Measurements from ENCODE around the gene GNAS.

Gene GNAS

DNA sequence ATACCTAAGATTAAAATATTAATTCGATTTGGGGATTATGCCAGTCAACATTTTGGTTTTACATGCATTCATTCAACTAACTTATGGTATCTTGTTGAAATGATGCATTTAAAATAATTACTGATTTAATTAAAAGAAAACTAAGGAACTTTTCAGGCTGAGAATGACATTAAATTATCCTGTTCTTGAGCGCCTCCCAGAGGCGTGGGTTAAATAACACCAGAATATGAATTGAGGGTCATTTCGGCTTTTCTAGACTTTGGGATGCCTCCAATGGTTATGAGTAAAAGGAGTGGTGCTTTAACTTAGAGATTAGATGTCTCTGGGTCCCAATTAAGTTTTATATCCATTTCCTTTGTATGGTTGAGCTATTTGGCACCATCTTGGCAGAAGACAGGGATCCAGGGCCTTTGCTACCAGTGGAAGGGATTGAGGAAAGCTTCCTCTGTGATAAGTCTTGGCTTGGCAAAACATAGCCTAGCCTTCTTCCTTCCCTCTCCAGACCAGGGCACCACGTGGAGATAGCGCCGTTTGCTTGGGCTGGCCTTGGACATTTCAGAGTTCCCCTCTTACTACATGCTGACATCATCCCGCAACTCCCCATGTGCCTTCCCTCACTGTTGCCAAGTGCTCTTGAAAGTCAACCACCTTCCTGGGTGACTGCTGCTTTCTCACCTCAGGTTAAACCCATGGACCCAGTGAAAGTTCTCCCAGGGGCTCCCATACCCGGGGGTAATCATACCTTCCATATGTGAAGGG lies 28.7 kb downstream of the GNAS start:
- DNase-seq (ENCODE audit: low spot score), result no peak

DNA sequence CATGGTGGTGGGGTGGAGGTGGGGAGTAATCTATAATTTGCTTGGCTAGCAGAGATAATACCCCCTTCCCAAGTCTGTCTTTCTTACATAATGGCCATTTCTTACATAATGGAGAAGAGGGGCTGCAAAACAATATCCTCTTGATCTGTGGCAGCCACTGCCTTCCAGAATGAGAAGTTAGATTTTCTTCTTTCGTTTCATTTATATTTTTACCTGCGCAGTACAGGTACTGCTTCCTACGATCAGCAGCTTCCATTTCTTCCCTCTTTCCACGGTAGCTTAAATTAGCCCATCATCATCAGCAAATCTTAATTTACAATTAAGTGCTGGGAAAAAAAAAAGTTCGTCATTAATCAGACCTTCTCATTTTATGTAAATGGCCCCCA lies 30.2 kb downstream of the GNAS start:
- no peak for DNase-seq (ENCODE audit: low spot score)

DNA sequence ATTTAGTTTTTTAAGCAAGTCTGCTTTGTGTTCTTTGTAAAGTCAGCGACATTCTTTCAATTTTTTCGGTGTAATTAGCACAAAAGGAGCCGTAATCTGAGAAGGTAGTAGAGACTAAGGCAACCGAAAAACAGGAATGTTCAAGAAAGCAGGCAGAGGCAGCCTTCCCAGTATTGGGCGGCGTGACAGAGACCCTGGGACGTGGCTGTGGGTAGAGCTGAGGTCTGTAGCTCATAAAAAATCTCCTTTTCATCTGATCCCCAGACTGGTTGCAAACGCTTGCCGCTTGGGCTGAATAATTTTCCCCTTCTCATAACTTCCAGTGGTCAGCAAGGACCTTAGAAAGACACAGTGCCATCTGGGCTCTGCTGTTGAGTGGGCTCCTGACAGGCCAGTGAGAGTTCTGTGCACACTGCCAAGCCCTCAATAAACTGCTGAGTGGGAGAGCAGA lies 30.8 kb downstream of the GNAS start:
- no peak for DNase-seq (ENCODE audit: low spot score)

DNA sequence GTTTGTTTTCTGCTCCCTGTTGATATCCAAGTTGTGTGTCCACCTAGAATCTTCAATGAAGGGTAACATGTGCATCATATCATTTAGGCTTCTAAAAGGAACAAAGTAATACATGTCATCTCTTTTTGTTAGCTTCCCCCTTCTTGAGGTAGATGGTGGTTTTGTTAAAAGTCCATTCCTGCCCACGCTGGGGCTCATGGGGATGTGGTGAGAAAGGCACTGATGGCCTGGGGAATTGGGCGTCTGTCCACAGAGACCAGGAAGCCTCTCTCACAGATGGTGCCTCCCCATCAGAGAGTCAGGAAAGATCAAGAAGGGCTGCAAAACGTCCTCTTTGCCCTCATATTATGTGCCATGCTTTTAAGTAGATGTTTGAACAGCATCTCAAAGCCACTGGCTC lies 32.5 kb downstream of the GNAS start:
- no peak for DNase-seq (ENCODE audit: low spot score)

DNA sequence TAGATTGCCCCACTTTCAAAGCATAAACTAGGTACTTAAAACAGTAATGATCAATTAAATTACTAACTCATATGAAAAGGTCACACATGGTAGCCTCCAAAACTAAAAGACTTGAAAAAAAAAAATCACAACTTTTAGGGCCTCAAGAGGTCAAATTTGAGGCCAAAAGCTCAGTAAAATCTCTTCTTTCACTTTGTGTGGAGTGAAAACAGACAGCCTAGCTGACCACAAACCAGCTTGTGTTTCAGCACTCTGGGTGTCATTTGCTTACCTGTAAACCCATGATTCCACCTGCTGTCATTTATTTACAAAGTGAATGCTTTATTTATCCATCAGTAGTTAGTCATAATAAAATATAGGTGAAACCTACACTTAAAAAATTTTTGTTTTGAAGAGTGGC lies 34.0 kb downstream of the GNAS start:
- DNase-seq (ENCODE audit: low spot score), result no peak

DNA sequence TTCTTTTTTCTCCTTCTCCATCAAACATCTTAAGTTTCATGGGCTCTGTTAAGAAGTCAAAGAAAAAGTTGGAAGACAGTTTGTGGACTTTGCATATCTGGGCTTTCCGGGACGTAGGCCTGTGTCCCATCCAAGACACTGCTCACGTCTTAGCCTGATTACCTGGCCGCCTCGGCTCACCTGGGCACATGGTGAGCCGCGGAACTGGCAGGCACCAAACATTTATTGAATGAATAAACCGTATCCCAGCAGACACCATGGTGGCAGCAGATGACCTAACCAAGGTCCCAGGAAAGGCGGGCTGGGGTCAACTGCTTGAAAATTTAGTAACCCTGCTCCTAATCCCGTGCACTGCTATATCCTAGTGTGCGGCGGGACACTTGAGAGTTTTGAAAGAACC lies 35.6 kb downstream of the GNAS start:
- no peak for DNase-seq (ENCODE audit: low spot score)

DNA sequence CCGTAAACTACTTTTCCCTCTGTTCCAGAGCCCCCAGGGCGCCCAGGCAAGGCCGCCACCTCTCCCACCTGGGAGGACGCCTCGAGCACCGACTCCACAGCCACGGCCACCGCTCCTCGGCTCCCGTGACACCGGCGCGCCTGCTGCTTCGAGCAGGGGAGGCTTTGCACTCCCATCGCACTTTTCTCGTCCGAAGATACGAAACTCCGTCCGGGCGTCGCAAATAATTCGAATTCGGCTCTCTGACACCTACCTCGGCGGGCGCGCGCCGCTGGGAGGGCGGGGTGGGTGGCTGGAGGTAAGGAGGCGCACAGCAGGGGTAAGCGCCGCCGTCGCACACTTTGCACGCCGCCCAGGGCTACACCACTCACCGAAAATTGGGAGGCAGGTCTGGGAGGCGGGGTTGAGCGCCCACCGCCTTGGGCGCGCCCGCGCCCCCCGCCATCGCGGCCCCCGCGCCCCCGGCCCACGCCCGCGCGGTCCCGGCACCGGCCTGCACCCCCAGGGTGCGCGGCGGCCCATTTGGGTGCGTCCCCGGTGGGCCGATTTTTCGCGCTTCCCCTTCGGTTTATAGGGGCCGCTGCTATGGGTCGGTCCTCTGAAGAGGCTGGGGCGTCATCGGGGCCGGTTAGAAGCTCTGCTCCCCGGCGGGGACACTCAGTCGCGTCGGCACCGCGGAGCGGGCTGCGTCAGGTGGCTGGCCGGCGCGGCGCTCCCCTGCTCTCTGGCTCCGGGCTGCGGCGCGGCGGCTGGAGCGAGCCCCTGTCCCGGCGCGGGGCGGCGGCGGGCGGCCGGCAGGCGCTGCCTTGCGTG lies 36.2 kb downstream of the GNAS start:
- peak; percentile 87 for DNase-seq (ENCODE audit: low spot score)

DNA sequence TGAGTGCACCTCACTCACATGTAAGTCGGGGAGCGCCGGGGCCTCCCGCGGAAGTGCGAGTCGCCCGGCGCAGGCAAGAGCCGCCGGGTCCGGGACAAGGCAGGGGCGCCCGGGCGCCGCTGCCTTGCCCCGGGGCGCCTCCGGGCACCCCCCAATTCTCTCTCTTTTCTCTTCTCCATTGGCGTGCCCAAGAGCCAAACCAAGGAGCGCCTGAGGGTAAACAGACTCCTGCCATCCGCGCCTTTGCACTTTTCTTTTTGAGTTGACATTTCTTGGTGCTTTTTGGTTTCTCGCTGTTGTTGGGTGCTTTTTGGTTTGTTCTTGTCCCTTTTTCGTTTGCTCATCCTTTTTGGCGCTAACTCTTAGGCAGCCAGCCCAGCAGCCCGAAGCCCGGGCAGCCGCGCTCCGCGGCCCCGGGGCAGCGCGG lies 36.8 kb downstream of the GNAS start:
- peak; percentile 17 for DNase-seq (ENCODE audit: low spot score)

DNA sequence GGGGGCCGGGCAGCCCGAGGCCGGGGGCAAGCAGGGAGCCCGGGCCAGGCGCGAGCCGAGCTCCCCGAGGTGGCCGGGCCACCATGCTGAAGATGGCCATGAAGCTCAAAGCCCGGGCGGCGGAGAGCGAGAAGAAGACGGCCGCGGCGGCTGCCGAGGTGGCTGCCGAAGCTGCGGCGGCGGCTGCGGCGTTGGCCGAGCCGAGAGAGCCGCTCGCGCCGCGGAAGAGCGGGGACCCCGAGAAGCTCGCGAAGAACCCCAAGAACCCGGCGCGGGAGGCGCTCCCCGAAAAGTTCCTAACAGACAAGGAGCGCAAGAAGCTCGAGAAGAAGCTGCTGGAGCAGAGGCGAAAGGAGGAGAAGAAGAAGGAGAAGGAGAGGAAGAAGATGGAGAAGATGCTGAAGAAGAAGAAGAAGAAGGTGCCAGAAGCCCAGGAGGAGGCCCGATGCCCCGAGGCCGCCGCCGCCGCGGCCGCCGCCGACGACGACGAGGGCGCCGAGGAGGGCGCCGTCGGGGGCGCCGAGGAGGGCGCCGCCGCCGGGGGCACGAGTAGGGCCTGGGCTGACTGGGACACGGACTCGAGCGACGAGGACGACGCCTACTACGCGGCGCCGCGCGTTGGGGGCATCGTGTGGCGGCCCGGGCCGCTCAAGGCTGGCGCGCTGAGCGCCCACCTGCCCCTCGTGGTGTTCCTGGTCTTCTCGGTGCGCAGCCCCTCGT lies 37.4 kb downstream of the GNAS start:
- DNase-seq (ENCODE audit: low spot score), result peak; percentile 12

DNA sequence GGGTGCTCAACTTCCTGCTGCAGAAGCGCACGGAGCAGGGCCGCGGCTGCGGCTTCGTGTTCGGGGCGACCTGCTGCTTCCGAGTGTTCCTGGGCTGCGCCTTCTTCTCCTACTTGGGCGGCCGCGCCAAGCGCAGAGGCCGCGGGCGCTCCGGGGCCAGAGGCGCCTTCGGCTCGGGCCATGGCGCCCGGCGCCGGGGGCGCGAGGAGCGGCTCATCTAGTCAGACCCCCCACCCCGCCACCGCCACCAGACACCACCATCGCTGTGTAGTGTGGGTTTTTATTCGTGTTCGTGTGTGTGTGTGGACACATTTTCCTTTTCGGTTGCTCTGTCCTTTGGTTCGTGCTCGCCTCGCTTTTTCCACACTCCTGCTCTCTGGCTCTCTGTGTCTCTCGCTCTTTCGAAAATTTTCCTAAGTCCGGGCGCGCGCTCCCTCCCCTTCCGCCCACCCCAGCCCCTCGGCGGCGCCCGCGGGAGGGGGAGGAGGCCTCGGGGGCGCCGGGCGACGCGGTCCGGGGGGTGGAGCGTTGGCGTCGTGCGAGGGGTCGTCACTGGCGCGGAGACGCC lies 38.1 kb downstream of the GNAS start:
- DNase-seq (ENCODE audit: low spot score), result peak; percentile 68

DNA sequence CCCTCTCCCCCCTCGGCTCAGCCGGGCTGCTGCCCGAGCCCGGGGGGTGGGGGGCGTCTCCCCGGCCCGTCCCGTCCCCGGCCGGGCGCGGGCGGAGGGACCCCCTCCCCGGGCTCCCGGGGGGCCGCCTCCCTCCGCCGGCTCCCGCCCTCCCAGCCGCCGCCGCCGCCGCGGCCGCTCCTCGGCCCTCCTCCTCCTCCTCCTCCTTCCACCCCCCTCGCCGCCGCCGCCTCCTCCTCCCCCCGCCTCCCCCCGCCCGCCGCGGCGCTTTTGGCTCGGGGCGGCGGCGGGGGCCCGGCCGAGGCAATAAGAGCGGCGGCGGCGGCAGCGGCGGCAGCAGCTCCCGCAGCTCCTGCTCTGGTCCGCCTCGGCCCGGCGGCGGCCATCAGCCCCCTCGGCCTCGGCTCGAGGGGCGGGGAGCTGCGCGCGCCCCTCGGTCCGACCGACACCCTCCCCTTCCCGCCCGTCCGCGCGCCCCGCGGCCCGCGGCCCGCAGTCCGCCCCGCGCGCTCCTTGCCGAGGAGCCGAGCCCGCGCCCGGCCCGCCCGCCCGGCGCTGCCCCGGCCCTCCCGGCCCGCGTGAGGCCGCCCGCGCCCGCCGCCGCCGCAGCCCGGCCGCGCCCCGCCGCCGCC lies 38.7 kb downstream of the GNAS start:
- DNase-seq (ENCODE audit: low spot score), result peak; percentile 85

DNA sequence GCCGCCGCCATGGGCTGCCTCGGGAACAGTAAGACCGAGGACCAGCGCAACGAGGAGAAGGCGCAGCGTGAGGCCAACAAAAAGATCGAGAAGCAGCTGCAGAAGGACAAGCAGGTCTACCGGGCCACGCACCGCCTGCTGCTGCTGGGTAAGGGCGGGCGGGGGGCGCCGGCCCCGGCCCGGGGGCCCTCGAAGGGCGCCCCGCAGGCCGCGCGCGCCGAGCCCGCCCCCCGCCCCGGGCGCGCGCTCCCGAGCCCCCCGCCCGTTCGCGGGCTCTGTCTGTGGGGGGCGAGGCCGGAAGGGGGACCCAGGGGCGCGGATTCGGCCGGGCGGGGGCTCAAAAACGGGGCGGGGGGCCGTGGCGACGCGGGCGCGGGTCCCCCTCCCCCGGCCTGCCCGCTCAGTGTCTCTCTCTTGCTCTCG lies 39.2 kb downstream of the GNAS start:
- DNase-seq (ENCODE audit: low spot score), result peak; percentile 64

DNA sequence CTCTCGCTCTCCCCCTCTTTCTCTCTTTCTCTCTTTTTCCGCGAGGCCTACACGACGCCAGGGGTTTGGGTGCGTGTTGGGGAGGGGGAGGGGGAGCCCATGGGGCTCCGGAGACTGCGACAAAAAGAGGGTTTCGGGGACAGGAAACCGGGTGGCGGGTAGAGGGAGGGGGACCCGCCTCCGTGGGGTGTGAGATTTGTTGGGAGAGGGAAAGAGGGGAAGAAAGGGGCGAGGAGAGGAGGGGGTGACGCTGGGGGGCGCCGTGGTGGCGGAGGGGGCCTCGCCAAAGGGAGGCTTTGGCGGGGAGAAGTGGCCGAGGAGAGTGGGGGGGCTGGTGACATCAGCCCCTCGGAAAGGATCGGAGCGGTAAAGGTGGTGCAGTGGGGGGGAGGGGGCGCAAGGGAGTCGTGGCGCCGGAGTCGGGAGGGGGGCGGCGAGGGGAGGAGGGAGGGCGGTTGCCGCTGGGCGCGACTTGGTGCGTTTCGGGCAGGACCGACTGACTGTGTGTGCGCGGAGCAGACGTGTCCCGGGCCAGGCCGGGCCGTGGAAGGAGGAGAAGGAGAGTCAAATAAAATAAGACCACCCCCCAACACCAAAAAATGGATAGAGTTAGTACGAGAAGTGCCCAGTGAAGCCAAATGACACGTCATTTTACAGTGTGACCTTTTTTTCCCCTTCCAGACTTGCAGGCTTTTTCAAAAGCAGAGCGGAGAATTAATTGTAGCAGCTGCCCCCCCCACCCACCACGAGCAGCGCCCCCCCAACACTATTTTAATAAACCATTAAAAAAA lies 39.8 kb downstream of the GNAS start:
- DNase-seq (ENCODE audit: low spot score), result peak; percentile 76

DNA sequence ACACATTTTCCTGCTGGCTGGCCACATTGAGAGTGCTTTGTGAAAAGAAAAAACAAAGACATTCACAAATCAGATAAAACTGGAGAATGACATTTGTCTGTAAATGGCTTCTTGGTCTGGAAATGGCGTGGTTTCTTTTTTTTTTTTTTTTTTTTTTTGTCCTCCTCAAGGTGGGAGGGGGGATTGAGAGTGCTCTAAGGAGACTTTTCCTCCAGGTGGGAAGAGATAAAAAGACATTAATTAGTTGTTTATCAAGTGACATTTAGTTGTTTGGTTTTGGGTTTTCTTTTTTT lies 40.4 kb downstream of the GNAS start:
- peak; percentile 15 for DNase-seq (ENCODE audit: low spot score)

DNA sequence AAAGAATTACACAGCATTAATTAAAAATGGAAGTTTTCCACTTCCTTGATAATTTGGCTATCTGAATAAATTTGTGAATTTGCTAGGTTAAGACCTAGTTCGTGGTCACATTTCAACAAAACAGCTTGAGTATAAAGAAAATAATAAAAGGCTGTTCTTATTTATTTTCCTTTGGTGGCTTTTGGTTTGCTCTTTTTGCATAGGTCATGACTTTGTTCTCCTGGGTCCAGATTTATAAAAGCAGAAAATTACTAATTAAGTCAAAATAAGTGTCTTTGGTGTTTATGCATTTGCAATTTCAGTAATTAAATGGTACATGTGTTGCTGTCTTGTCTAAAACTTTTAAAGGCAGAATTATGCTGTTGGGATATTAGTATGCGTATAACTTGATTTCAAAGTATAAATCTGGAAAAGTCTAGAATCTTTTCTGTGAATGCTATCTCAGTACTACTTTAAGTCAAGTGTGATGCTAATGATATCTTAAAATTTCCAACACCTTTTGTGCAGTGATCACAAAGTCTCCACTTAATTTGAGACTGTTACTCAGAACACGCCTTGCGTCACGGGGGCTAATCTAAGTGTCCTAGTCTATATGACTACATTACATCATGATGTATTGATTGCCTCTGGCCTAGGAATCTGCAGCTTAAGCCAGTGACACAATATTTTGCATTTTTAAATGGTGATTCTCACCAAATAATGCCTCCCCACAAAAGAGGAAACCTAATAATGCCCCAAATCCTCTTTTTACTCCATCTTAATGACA lies 41.0 kb downstream of the GNAS start:
- DNase-seq (ENCODE audit: low spot score), result no peak

DNA sequence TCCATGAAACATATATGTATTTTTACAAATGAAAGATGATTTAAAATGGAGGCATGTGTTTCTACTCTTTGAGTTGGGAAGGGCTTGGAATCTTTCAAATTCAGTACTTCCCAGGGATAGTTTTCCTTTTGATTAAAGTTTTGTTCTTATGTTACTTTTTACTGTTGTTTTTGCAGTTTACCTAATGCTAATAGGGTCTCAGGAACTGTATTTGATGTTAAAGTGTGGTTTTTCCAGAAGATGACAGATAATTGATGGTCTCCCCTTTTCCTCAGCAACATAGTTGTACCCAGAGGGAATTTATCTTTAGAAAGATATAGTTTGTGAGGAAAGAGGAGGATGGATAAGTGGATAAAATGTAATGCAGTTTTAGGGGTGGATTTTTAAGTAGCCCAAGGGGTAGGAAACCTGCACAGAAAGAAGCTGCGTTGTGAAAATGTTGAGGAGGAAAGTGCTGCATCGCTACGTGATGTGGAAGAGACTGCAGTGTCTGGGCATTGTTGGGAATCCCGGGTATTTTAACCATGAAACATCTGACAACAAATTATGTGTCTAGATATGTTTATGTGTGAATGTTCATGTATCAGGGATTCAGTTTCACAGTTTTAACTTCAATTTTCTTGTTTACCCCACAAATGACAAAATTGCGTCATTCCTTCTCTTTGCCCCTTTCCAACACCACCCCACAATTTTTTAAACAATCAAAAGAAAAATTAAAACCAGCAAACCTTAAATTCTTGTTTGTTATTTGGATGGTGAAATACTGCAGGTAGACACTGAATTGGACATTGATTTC lies 42.3 kb downstream of the GNAS start:
- no peak for DNase-seq (ENCODE audit: low spot score)

DNA sequence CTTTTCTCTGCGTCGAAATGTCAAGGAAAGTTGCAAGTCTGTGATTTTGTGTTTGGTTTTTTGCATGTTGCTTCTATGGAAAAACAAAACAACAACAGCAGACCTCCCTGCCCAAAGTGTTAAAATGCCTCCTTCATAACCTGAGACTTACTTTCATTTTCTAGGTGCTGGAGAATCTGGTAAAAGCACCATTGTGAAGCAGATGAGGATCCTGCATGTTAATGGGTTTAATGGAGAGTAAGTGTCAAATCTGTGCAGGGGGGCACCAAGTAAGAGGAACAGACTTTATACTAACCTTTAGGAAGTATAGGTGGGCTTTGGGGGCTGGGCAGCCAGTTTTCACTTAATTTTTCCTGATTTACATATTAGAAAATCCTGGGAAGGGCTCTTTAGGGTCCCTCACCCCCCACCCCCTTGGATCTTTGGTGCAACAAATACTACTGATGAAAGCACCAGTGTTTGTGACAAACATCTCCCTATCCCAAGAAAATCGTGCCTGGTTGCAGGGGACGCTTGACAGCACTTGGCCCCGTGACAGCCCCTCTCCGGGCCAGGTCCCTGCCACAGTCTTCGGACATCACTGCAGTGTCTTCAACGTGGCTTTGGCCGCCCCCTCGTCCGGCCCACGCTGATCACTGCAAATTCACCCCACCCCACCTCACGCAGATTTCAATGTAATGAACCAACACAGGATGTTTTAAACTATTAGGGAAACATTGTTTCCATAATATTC lies 43.1 kb downstream of the GNAS start:
- DNase-seq (ENCODE audit: low spot score), result no peak

DNA sequence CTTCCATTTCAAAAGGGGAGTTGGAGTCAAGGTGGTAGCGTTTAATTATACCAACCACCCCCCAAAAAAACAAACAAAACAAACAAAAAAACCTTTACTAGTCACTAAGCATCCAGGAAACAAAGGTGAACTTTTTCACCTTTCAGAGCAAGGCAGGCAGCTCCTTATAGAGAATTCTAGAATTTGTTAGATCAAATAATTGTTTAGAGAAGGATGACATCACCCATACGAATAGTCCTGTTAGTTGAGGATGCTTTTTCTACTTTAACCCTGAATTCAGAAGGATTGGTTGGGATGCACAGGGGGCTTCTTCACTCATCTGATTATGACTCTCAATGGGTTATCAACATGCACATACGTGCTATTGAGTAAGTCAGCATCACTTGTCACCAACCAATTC lies 44.3 kb downstream of the GNAS start:
- no peak for DNase-seq (ENCODE audit: low spot score)

DNA sequence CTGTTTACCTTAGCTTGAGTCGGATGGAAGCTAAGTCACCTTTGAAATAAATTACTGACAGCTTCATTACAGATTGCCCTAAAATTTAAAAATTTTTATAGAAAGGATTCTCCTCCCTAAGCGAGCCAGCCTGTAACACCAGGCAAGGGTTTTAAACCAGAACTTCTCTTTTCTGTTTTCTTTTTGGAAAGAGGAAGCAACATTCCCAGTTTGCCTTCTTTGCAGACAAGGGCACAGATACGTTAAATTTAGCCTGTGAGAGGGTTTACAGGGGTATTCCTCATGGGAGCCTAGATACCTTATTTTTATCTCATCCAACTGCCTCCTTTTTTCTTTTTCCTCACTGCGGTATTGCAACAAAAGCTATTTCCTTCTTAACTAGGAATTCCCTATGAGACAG lies 45.0 kb downstream of the GNAS start:
- DNase-seq (ENCODE audit: low spot score), result no peak

Data from germinal center (tissue), 1 donor.